Fibroblast of the aortic adventitia (primary cell): Measurements from ENCODE around the gene MAGI3. TPM values are rescaled to one million over a fixed set of nuclear protein-coding genes. Genes with fewer than 3 reads are reported as not detected.

Experiments used
- DNase-seq: peaks from one replicate; pipeline ENCODE4 v3.0.0-alpha.2; 2010; ENCODE audit warnings: low read depth
- H3K4me3 ChIP-seq: 2 replicates; pipeline ENCODE4 v1.5.1; 2011; ENCODE audit warnings: low read depth, mild to moderate bottlenecking, control low read depth, low read length, moderate library complexity
- total RNA-seq: library from RNA; depleted of rRNA; stranded (reverse); fragments of >200 nt; gene quantifications from 2 replicates; pipeline ENCODE4 v1.2.3, GENCODE V29; 2012; ENCODE audit warnings: low replicate concordance
- TF ChIP-seq, protein P1 (sequence below): IDR thresholded peaks from 2 replicates; pipeline ENCODE4 v1.5.1; 2011; ENCODE audit warnings: mild to moderate bottlenecking, low read length, control low read depth, inconsistent platforms; ENCODE audit not compliant: insufficient read depth

Gene MAGI3
- total RNA-seq, 1 donor: 16.1 TPM

DNA sequence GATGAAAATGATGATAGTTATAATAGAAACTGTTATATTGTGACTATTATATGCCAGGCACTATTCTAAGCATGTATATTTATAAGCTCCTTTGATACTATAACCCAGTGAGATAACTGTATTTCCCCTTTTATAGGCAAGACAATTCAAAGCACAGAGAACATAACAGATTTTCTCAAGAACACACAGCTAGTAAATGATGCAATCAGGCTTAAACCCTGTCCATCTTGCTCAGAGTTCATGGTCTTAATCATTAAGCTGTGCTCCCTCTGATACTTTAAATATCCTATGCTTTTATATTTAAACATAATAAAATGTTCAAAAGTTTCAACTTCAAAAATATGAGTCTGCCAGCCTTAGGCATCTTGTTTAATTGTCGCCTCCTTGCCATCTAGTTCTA lies 280.3 kb downstream of the MAGI3 start:
- no peak for DNase-seq
- H3K4me3 ChIP-seq: no peak overlapping the region
- TF ChIP-seq, protein P1, sequence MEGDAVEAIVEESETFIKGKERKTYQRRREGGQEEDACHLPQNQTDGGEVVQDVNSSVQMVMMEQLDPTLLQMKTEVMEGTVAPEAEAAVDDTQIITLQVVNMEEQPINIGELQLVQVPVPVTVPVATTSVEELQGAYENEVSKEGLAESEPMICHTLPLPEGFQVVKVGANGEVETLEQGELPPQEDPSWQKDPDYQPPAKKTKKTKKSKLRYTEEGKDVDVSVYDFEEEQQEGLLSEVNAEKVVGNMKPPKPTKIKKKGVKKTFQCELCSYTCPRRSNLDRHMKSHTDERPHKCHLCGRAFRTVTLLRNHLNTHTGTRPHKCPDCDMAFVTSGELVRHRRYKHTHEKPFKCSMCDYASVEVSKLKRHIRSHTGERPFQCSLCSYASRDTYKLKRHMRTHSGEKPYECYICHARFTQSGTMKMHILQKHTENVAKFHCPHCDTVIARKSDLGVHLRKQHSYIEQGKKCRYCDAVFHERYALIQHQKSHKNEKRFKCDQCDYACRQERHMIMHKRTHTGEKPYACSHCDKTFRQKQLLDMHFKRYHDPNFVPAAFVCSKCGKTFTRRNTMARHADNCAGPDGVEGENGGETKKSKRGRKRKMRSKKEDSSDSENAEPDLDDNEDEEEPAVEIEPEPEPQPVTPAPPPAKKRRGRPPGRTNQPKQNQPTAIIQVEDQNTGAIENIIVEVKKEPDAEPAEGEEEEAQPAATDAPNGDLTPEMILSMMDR: no peak

GRCh38 chr1:113672491-113672890 lies 282.2 kb downstream of the MAGI3 start:
- no peak overlapping the region for H3K4me3 ChIP-seq
- DNase-seq: no peak
- TF ChIP-seq, protein P1: no peak

GRCh38 chr1:113674591-113674990 lies 284.3 kb downstream of the MAGI3 start:
- TF ChIP-seq, protein P1: no peak
- H3K4me3 ChIP-seq: no peak overlapping the region
- no peak for DNase-seq

DNA sequence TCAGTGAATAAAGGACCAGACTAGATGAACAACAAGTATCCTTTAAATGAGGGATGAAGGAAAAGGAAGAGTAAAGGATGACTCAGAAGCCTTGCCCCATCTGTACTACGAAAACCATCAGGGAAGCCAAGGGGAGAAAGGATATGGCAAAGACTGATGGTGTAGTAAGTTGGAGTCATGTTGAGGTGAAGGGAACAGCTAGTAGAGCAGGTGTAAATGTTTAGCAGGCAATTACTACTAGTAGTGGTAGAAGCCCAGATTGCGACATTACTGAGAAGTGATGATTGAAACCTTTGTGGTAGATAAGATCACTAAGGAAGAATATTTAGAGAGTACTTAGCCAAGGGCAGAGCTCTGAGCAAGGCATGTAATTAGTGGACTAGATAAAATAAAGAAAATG lies 285.0 kb downstream of the MAGI3 start:
- H3K4me3 ChIP-seq: no peak overlapping the region
- DNase-seq: peak; percentile 34
- TF ChIP-seq, protein P1: no peak

DNA sequence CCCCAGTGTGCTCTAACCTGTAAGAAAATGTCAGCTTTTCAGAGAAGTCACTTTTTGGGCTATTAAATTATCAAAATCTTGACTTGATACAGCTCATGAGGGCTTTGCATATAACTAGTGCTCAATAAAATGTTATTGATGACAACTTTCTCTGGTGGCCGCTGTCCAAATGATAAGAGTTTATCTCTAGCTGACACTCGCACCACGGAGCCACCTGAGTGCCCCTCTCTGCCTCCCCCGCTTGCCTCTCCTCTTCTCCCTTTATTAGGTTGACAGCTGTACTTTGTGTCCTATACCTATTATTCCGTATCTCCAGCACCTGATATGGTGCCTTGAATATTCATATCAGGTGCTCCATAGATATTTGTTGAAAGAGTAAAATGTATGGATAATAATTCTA lies 286.2 kb downstream of the MAGI3 start:
- DNase-seq: no peak
- TF ChIP-seq, protein P1: no peak
- H3K4me3 ChIP-seq: no peak overlapping the region

GRCh38 chr1:113677250-113678158 lies 287.2 kb downstream of the MAGI3 start:
- DNase-seq: peak; percentile 77
- TF ChIP-seq, protein P1: peak; percentile 42

More at GRCh38 chr1:113677250-113678158, 287.2 kb downstream of the MAGI3 start:
- H3K4me3 ChIP-seq: no peak overlapping the region
